Amygdala (tissue), 56 donors: ENCODE data around the gene LHX2.
"Not testable (repeated sequence)": the region's sequence is repeated elsewhere in the genome, so short reads cannot be mapped to it uniquely, and the experiment has no call there.

Experiments
- DNase-seq, 56 donors: peaks; one replicate each; lab custom pipeline; 2025; lab: John Stamatoyannopoulos, UW

The LHX2 gene

DNA sequence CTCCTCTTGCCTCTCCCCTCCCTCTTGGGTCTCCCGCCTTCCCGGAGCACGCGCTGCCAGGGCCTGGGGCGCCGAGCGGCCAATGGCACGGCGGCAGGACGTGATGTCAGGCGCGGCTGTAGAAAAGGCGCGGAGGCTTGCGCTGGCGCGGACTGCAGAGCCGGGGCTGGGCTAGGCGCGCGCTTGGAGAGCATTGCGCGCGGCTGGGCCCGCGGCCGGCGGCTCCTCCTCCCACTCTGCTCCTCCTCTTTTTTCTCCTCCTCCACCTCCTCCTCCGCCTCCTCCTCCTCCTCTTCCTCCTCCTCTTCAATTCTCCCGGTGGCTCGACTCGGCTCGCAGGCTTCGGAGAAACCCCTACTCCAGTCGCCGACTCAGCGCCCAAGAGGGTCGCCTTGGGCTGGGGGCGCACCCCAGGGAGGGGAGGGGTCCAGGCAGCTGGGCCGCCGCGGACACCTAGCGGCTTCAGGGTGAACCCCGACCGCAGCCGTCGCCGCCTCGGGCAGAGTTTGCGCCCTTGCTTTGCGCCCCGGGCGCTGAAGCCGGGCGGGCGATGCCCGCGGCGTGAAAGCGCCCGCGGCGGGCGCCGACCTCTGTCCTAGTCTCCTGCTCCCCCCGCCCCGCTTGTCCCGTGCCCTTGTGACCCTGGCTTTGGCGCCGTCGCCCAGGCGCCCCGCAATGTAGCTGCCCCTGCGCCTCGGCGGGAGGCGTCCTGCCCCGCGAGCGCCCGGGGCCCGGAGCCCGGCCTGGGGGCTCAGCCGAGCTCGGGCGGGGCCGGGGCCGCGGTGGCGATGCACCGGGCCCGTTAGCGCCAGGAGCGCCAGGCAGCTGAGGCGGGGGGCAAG, at the start of gene LHX2:
TSS of gene LHX2 (plus strand) at position 309 of the 842 bp plus-strand sequence. CDS start 581 bp downstream, outside the sequence.
- DNase-seq, result peak in 47 of 56 donors; percentile 28 to 86 (median 71)

DNA sequence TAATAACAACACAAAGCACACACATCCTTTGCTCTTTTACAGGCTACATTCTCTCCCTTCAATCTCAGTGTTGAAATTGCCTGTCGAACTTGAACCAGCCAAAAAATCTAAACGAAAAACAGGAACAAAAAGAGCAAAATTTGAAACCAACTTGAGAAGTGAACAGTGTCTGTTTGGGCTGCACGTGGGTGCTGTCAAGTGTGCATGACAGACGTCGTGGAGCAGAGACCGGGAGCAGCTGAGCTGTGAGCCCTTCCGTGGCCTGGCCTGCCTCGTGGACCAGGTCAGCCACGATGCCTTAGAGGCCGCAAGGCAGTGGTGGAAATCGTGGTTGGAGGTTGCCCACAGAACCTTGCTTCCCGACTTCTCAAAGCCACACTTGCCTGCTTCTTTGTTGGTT, 46.8 kb upstream of the LHX2 start:
- DNase-seq, result no peak

DNA sequence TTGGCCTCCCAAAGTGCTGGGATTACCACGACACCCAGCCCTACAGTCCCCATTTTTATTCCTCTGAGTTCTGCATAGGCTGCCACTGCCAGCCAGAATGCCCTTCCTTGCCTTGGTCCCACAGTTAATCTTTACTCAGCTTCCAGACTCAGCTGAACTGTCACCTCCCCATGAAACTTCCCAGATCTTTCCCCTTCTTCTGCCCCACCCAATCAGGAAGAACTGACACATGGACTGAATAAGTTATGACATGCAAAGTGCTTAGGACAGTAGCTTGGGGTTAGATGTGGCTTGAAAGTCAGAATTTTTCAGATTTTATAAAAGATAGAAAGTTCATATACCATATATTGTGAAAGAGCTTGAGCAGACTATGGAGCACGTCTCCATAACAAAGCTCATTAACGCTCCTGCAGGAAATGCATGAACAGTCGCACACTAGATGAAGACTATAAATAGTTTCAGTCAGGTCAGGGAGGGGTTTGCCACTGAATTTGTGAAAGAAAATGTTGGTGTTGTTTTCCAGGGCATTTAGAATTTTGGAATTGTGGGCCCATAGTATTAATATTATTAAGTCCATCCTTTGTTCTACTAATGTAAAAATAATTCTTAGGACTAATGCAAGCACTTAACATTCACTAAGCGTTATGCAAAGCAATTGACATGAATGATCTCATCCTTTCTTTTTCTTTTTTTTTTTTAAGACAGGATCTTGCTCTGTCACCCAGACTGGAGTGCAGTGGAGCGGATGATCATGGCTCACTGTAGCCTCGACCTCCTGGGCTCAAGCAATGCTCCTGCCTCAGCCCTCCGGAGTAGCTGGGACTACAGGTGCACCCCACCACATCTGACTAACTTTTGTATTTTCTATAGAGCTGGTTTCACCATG, 45.5 kb upstream of the LHX2 start:
- DNase-seq, result no peak

DNA sequence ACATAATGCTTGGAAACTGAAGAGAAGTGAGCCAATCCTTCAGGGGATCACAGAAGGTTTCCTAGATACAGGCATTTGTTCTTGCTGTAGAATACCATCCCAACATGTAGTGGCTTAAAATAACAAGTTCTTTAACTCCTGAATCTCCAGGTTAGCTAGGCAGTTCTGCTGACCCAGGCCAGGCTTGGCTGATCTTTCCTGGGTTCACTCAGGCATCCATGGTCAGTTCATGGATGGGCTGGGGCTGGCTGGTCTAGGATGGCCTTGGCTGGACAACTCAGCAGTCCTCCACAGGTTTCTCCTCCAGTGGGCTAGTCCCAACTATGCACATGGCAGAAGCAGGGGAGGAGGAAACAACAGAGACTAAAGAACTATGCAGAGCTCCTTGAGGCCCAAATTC, 44.2 kb upstream of the LHX2 start:
- no peak for DNase-seq

GRCh38 chr9:123972618-123973017, 39.0 kb upstream of the LHX2 start:
- no peak for DNase-seq

DNA sequence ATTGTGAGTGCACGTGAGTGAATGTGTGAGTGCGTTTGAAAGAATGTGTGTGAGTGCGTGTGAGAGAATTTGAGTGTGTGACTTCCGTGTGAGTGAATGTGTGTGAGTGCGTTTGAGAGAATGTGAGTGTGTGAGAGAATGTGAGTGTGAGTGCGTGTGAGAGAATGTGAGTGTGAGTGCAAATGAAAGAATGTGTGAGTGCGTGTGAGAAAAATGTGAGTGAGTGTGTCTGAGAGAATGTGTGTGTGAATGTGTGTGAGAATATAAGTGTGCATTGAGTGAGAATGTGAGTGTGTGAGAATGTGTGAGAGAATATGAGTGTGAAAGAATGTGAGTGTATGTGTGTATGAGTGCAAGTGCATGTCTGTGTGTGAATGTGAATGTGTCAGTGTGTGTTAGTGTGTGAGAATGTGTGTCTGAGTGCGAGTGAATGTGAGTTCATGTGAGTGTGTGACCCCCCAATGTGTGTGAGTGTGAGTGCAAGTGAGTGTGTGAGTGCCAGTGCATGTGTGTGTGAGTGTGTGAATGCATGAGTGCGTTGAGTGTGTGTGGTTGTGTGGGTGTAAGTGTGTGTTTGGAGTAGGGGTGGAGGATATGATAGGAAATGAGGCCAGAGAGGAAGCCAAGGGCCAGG, 37.9 kb upstream of the LHX2 start:
- no peak for DNase-seq

DNA sequence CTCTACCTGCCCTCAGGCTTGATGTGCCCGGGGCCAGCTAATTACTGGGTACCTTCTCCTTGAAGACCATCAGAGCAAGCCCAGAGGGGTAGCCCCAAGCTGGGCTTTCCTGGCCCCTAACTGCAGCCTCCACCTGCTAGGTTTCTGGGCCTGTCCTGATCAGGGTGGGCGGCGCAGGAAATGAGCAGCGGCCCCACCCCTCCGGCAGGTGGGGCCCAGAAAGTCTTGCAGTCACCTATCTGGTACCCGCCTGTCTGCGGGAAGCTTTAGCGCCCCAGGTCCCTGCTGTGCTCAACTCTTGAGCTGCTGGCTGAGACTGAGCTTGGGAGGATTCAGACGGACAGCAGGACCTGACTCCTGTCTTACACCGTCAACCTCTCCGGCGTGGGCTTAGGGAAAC, 37.1 kb upstream of the LHX2 start:
- no peak for DNase-seq

DNA sequence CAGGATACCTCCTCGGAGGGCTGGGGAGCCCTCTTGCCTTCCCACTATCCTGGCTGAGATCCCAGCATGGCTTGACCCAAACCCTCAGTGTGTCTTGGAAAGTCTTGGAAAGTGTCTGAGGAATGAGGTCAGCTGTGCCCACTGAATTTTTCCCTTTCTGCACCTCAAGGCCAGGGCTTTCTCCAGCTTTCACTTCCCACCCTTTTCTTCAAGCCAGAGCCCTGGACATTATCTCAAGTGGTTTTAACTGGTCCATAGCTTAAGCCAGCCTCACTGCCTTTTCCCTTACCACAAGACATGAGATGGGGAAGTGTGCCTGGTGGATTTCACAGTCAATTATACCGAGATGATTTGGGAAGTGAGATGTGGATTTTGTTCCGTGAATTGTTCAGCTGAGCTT, 35.7 kb upstream of the LHX2 start:
- peak in 2 of 56 donors; percentile 22 to 32 for DNase-seq

- not testable (repeated sequence) for DNase-seq
Observed at GRCh38 chr9:123976579-123976978, 35.0 kb upstream of the LHX2 start.

GRCh38 chr9:123978981-123979380, 32.6 kb upstream of the LHX2 start:
- no peak for DNase-seq

GRCh38 chr9:123982535-123982934, 29.0 kb upstream of the LHX2 start:
- DNase-seq, result no peak

GRCh38 chr9:123983047-123983446, 28.5 kb upstream of the LHX2 start:
- DNase-seq, result no peak

DNA sequence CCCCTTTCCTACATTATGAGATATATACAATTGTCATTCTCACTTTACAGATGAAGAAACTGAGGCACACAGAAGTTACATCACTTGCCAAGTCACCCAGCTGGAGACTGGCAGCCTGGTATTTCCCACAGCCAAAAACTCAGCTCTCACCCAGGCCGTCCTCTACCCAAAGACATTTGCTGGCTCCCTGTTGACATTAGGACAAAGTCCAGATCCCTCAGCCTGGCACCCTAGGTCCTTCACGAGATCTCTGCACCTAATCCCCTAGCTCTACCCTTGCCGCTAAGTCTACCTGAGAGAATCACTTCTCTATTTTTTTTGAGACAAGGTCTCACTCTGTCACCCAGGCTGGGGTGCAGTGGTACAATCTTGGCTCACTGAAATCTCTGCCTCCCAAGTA, 26.8 kb upstream of the LHX2 start:
- DNase-seq, result no peak

DNA sequence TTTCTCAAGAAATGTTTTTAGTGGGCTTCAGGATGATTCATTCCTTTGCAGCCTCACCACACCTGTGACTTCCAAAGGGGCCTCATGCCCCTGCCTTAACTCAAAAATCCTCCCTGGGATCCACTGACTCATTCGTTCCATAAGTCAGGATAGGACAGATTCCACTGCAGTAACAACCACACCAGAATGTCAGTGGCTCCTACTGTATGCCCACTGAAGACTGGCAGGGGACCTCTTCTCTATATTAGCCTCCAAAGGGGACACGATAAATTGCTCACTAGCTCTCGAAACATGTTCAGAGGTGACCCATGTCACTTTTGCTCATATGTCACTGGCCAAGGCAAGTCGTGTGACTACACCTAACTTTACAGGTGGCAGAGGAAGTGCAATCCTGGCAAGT, 25.7 kb upstream of the LHX2 start:
- DNase-seq, result no peak

GRCh38 chr9:123990427-123990826, 21.1 kb upstream of the LHX2 start:
- DNase-seq, result no peak

- DNase-seq, result not testable (repeated sequence)
Observed at GRCh38 chr9:123992679-123993078, 18.9 kb upstream of the LHX2 start.

- DNase-seq, result no peak
Observed at GRCh38 chr9:123996731-123997421, 14.7 kb upstream of the LHX2 start.

DNA sequence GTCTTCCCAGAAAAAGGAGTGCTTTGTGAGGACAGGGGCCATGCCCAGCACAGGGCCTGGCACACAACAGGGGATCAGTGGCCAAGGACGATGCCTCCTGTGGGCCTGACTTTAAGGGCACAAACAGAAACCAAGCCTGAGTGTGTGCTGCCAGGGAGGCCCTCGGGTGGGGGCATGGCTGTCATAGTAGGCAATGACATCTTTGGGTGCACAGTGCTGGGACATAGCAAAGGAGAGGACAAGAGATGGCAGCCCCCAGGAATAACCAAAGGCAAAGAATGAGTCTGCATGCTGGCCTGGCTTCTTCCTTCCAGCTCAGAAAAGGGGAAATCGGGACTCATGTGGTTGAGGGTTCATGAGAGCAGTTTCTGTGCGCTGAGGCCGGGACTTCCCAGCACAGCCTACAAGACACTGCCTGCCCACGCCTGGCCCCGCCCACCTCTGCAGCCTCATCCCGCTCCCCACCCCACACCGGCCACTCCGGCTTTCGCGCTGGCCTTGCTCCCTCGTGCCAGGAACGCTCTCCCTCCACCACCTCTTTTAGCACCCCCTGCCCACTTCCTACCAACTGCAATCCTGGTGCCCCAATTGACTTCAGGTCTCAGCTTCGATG, 13.8 kb upstream of the LHX2 start:
- DNase-seq, result peak in 3 of 56 donors; percentile 16 to 55 (median 20)

- no peak for DNase-seq
Observed at GRCh38 chr9:123998278-123998925, 13.2 kb upstream of the LHX2 start.
